SU-DHL-6 (cell line): ENCODE data around the gene FADS6.

Source experiments
- EZH2phosphoT487 ChIP-seq: fragments of 200-600 bp; sonication (generic), shearing (Covaris generic); conservative IDR thresholded peaks from 2 replicates; pipeline ENCODE4 v1.6.1; 2018; ENCODE audit warnings: mild to moderate bottlenecking, antibody characterized with exemption, low read length, moderate library complexity, mixed read lengths
- TF ChIP-seq, protein P1 (sequence below): fragments of 200-600 bp; sonication (generic); IDR thresholded peaks from one replicate; pipeline ENCODE4 v1.5.1; 2017; ENCODE audit warnings: antibody characterized with exemption, mild to moderate bottlenecking, low read length, moderate library complexity; ENCODE audit not compliant: insufficient read depth, poor library complexity, severe bottlenecking

DNA sequence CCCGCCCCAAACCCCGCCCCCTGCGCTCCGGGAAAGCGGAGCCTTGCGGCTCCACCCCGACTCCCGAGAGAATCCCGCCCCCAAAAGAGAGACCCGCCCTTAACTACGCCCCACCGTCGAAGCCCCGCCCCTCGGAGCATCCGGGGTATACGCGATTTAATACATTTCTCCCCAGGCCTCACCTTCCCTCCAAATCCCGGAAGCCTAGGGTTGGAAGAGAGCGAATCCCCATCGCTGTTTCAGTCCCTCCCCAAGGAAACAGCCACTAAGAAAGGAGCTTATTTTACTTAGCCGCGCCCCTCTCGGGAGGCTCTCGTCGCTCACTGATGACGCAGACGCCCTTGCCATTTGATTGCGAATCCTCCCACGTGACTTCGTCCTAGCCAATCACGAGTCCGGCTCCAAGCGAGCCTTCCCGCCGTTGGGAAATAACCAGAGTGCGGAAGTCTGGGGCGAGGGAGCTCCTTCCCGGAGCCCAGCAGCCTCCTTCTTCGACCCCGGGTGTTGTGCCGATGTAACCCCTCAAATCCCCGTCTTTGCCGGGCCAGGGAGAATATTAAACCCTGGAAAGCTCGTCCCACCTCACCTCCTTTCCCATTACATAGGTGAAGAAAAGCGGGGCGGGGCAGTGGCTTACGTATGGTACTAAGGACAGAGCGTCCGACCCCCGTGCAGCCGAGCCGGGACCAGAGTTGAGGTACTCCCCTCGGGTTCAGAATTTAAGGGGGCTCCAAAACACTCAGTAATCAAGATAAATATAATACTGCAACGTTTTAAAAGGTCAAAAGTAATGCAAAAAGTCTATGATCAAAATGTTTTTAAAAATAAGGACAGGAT, 20.2 kb downstream of the FADS6 start:
- TF ChIP-seq, protein P1, sequence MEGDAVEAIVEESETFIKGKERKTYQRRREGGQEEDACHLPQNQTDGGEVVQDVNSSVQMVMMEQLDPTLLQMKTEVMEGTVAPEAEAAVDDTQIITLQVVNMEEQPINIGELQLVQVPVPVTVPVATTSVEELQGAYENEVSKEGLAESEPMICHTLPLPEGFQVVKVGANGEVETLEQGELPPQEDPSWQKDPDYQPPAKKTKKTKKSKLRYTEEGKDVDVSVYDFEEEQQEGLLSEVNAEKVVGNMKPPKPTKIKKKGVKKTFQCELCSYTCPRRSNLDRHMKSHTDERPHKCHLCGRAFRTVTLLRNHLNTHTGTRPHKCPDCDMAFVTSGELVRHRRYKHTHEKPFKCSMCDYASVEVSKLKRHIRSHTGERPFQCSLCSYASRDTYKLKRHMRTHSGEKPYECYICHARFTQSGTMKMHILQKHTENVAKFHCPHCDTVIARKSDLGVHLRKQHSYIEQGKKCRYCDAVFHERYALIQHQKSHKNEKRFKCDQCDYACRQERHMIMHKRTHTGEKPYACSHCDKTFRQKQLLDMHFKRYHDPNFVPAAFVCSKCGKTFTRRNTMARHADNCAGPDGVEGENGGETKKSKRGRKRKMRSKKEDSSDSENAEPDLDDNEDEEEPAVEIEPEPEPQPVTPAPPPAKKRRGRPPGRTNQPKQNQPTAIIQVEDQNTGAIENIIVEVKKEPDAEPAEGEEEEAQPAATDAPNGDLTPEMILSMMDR: no peak
- no peak for TF ChIP-seq EZH2phosphoT487
